NCI-H2196 (cell line): ENCODE results near the gene RAET1E.

Experiments
- DNase-seq: peaks from one replicate; lab custom pipeline; 2025; ENCODE audit not compliant: unreplicated experiment; lab: John Stamatoyannopoulos, UW

RAET1E gene

DNA sequence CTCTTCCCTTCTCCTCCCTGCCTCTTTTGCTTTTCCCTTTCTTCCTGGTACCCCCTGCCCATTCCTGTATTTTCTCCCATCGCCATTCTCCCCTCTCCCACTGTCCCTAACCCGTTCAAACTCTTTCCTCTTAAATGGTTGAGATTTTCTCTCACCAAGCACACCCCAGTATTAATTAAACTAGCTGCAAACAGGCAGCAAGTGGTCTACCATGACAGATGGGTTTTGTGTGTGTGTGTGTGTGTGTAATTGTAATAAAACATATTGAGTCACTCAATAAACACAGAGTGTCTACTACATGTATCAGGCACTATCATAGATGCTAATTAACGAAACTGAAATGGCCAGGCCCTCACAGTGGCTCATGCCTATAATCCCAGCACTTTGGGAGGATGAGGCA, 6.7 kb downstream of the RAET1E start:
- no peak for DNase-seq

- DNase-seq, result no peak
Observed at GRCh38 chr6:149890629-149891045, 7.3 kb downstream of the RAET1E start.

GRCh38 chr6:149889326-149889725, 8.6 kb downstream of the RAET1E start:
- no peak for DNase-seq

GRCh38 chr6:149888659-149889058, 9.3 kb downstream of the RAET1E start:
- no peak for DNase-seq

DNA sequence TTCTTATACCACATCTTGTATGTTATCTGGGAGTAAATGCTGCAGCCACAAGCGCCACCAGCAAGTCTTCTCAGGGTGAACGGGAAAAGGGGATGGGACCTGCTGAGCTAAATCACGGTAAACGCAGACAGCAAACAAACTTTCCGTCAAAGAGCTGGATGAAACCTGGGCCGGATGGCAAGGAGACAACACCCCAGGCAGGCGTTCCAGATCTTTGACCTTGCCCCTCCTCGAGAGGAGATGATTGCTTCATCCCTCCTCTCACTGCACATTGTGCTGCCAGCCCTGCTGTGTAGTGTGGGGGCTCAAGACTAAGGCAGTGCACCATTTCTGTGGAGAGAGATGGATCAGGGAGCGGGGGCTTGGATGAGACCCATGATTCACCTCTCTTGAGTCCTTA, 9.8 kb downstream of the RAET1E start:
- DNase-seq, result no peak

DNA sequence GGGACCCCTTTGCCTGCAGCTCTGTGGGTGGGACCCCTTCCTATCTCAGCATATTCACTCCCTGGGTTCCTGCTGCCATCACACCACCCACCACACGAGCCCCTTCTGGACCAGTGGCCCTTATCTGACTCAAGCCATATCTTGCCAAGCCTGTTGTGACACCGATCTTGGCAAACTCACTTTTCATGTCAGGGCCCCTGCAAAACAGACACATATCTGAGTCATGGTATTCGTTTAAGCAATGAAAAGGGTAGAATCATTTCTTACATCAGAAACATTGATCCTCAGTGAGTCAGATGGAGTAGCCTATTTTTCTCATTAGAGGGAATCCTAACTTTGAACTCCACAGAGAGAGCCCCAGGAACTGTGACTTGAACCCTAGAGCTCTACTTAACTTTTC, 10.6 kb downstream of the RAET1E start:
- DNase-seq, result no peak

DNA sequence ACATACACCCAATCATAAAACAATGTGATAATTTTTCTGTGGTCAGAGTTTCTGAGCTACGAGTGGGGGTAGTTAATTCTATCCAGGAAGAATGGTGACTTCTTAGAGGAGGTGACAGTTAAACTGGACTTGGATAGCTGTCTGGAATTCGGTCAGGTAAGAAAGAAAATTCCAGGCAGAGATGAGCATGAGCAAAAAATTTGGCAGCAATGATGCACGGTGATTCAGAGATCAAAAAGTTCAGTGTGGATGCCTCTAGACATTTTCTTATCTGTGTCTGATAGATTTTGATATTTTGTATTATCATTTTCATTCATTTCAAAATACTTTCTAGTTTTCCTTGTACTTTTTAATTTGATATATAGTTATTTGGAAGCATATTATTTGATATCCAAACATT, 12.0 kb downstream of the RAET1E start:
- DNase-seq, result no peak

GRCh38 chr6:149884617-149885016, 13.3 kb downstream of the RAET1E start:
- DNase-seq, result no peak

GRCh38 chr6:149884215-149884614, 13.7 kb downstream of the RAET1E start:
- no peak for DNase-seq

DNA sequence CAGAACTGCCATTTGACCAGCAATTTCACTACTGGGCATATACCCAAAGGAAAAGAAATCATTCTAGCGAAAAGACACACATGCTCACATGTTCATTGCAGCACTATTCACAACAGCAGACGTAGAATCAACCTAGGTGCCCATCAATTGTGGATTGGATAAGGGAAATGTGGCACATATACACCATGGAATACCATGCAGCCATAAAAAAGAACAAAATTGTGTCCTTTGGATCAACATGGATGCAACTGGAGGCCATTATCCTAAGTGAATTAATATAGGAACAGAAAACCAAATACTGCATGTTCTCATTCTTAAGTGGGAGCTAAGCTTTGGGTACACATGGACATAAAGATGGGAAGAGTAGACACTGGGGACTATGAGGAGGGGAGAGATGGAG, 16.1 kb downstream of the RAET1E start:
- DNase-seq, result no peak

DNA sequence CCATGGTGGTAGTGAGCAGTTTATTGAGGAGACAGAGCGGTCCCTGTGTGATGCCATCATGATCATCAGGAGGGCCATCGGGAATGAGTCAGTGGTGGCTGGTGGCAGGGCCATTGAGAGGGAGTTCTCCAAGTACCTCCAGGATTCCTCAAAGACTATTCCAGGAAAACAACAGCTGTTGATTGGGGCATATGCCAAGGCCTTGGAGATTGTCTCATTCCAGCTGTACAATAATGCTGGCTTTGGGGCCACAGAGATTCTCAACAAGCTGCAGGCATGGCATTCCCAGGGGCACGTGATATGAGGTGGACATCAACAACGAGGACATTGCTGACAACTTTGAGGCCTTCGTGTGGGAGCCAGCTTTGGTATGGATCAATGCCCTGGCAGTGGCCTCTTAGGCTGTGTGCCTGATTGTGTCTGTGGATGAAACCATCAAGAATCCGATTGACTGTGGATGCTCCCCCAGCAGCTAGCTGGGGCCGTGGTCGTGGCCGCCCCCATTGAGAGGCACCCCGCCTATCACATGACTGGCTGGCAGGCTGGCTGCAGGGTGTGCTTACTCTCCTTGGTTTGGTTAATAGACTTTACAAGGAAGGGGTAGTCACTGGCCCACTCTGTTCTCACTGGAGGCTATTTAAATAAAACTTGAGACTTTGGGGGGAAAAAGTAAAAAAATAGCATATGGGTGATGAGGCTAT, 16.7 kb downstream of the RAET1E start:
- DNase-seq, result no peak

DNA sequence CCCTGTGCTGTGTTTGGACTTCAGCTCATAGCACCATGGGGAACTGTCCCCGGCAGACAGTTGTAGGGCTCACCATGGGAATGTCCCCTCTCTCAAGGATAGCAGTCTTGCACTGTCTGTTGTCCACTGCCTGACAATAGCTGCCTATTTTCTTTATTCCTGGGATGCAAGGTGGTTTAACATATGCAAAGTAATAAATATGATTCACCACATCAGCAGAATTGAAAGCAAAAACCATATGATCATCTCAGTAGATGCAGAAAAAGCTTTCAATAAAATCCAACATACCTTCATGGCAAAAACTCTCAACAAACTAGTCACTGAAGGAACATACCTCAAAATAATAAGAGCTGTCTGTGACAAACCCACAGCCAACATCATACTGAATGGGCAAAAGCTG, 20.3 kb downstream of the RAET1E start:
- DNase-seq, result no peak

GRCh38 chr6:149876241-149876933, 21.5 kb downstream of the RAET1E start:
- no peak for DNase-seq

- DNase-seq, result no peak
Observed at GRCh38 chr6:149872233-149872632, 25.7 kb downstream of the RAET1E start.

DNA sequence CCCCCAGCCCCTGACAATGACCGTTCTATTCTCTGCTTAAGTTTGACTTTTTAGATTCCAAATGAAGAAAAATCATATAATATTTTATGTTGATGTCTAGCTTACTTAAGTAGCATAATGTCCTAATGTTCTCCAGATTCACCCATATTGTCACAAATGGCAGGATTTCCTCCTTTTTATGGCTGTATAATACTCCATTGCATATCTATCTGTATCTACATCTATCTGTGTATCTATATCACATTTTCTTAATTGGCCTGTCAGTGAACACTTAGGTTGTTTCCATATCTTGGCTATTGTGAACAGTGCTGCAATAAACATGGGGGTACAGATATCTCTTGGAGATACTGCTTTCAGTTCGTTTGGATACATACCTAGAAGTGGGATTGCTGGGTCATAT, 26.7 kb downstream of the RAET1E start:
- no peak for DNase-seq

DNA sequence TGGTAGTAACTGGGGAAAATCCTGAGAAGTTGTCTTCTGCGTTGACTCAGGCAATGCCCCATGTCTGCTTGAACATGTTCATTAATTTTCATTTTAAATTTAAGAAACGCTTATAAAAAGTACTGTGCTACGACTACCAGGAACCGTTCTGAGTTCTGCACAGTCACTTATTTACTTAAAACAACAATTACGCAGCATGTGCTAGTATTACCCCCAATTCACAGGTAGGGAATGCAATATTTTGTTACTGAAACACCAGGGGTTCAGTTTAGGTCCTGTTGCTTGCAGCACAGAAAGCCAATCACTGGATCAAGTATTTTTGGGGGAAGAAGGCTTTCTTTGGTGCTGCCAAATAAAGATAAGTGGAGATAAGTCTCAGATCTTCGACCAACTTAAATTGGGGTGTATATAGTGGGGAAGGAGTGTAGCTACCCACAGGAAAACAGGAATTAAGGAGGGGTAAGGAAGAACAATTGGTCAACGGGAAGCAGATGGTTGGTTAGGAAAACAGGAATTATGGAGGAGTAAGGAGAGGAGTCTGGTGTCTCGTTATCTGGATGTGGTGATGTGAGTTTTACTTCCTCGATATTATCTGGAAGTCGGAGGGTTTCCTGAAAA, 28.5 kb downstream of the RAET1E start:
- no peak for DNase-seq

- no peak for DNase-seq
Observed at GRCh38 chr6:149867876-149868640, 29.9 kb downstream of the RAET1E start.

DNA sequence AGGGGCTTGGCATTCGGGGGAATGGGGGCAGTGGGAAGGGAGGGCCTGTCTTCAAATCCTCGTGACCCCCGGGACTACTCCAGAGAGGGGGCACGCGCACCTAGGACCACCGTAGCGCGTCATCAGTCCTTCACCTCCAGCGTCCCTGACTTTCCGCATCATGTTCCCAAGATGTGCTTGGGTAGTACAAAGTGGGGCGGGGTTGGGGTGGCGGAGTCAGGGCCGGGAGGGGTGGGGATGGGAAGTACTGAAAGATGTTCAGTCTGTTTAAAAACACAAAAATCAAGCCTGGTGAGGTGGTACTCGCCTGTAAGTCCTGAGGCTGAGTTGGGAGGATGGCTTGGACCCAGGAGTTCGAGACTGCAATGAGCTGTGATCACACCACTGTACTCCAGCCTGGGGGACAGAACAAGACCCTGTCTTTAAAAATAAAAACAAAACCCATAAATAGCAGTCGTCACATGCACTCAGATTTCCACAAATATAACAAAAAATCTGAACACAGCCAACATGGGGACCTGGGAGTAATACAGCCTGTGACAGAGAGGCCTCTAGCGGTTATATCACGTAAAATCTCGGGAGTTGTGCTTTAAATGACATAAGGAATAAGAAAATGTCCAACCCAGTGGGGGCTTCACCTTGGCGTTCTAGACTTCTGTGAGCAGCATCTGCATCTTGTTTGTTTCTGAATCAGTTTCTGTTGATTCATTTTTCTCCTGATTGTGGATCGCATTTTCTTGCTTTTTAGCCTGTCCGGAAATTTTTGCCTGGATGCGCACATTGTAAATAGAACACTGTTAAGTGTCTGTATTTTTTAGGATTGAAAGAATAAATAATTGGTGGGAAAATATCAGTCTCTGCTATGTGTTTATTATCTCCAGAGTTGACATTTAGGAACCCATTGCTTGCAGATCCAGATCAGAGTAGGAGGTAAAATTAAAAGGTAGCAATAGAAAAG, 33.1 kb downstream of the RAET1E start:
- peak; percentile 68 for DNase-seq

- peak; percentile 88 for DNase-seq
Observed at GRCh38 chr6:149863698-149864577, 34.0 kb downstream of the RAET1E start, which contains the start of gene LRP11. LRP11 (minus strand) TSS chr6:149864359; CDS start chr6:149864020, 339 bp downstream.
